GM21360 (cell line): Measurements from ENCODE around the gene SLC9A4.

Source experiments
- ATAC-seq: cut with Tn5 transposase; IDR thresholded peaks from one replicate; pipeline ENCODE4 v1.9.1; 2021; ENCODE audit warnings: mild to moderate bottlenecking, moderate library complexity; ENCODE audit not compliant: unreplicated experiment

The SLC9A4 gene, protein sequence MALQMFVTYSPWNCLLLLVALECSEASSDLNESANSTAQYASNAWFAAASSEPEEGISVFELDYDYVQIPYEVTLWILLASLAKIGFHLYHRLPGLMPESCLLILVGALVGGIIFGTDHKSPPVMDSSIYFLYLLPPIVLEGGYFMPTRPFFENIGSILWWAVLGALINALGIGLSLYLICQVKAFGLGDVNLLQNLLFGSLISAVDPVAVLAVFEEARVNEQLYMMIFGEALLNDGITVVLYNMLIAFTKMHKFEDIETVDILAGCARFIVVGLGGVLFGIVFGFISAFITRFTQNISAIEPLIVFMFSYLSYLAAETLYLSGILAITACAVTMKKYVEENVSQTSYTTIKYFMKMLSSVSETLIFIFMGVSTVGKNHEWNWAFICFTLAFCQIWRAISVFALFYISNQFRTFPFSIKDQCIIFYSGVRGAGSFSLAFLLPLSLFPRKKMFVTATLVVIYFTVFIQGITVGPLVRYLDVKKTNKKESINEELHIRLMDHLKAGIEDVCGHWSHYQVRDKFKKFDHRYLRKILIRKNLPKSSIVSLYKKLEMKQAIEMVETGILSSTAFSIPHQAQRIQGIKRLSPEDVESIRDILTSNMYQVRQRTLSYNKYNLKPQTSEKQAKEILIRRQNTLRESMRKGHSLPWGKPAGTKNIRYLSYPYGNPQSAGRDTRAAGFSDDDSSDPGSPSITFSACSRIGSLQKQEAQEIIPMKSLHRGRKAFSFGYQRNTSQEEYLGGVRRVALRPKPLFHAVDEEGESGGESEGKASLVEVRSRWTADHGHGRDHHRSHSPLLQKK

DNA sequence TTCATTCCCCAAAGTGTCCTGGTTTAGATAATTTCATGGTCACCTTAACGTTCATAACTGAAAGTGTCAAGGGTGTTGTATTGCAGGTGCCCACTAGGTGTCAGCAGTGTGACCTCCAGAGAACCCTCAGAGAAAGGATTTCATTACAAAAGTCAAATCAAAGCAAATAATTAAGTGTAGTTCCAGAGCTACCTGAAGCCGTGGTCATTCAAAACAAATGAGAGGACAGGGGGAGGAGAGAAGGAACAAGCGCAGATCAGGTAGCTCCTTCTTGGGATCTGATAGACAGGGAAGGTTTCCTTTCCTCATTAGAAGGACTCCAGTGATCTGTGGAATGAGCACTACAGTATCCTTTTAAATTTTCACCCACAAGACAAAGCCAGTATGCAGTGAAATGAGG, at the start of gene SLC9A4:
TSS of gene SLC9A4 (plus strand) at position 207 of the 400 bp plus-strand sequence. CDS start 534 bp downstream, outside the sequence.
- ATAC-seq: no peak

DNA sequence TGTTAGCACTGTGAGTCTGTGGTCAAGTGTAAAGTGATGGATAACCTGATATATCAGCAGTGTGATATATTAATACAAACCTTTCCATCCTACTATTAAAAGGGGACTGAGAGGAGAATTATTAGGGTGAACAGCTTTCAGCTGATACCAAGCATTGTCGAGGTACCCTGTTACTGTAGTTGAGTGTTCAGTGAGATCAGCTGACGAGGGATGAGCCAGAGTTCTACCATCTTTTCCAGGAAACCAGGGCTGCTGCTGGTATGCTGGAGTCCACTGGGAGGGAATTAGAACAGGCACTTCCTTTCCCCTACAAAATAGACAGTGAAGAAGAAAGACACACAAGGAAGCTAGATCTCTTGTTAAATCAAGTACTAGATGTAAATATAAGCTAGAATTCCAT, 49.7 kb upstream of the SLC9A4 start:
- no peak for ATAC-seq

DNA sequence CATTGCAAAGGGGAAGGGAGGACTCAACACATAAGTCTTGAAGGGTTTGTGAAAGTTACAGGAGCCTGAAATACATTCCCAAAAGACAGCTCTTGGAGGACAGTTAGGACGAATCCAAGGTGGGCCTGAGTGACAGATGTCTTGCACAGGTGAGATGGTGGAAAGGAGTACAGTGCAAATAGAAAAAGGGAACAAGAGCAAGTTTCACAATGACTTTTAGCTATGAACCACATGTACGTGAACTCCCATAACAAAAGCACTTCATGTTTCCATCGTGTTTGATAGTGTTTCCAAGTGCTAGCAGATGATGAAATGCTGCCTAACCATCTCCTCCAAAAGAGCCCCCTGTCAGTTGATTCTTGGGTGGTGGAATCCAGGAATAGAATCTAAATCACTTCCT, 48.3 kb upstream of the SLC9A4 start:
- peak; percentile 95 for ATAC-seq

DNA sequence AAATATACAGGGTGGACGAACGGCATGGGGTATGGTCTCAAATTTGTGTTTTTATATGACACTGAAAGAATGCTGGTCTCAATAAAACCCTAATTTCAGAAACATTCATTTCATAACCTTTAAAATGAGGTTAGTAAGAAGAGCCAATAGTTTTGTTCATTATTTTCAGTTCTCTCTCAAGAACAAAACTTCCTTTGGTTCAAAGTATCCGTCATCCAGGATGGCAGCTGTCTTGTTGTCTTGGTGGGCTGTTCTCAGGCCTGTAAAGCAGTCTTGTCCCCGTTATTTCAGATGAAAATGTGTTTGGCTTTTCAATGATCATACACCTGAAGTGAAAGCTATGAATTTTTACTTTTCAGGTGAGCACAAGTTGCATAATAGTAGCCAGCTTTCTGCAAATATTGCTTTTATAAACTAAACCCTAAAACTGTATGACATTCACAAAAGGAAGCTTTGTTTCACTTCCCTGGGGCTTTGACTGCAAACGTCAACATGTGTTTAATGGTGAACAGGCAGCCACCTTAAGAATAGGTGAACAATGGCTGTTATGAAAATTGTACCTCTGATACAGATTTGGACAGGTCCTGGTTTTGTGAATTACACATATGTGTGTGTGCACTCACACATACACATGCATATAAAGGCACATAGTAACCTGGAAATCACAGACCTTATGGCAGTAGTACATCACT, 47.4 kb upstream of the SLC9A4 start:
- ATAC-seq: no peak

DNA sequence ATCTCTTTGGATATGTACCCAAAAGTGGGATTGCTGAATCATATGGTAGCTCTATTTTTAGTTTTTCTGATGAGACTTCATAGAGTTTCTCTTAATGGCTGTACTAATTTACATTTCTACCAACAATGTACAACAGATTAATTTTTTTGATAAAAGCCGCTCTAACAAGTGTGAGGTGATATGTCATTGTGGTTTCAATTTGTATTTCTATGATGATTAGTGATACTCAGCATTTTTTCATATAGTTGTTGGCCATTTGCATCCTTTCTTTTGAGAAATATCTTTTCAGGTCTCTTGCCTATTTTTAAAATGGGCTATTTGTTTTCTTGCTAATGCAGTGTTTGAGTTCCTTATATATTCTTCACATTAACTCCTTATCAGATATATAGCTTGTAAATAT, 45.8 kb upstream of the SLC9A4 start:
- no peak for ATAC-seq

DNA sequence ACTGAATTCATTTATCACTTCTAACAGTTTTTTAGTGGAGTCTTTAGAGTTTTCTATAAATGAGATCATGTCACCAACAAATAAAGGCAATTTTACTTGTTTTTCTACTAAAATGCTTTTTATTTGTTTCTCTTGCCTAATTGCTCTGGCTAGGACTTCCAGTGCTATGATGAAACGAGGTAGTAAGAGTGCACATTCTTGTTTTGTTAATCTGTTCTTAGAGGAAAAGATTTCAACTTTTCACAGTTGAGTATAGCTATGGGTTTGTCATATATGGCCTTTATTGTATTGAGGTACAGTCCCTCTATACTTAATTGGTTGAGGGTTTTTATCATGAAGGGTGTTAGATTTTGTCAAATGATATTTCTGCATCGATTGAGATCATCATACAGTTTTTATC, 44.5 kb upstream of the SLC9A4 start:
- no peak for ATAC-seq

DNA sequence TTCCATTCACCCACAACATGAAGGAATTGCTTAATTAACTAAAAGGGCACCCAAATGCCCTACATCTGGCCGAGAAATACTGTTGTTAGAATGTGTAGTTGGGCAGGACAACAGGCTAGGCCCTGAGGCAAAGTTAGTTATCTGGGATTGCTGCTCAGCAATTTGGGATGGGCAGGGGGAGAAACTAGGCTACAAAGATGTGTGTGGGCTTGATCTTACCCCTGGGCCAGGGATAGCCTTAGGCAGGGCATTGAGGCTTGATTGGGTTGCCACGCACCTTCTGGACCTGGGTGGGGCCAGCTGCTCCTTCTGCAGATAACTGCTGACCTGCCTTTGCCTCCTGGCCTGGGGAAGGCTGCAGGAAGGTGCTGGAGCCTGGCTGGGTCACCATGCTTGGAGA, 40.6 kb upstream of the SLC9A4 start:
- no peak for ATAC-seq

DNA sequence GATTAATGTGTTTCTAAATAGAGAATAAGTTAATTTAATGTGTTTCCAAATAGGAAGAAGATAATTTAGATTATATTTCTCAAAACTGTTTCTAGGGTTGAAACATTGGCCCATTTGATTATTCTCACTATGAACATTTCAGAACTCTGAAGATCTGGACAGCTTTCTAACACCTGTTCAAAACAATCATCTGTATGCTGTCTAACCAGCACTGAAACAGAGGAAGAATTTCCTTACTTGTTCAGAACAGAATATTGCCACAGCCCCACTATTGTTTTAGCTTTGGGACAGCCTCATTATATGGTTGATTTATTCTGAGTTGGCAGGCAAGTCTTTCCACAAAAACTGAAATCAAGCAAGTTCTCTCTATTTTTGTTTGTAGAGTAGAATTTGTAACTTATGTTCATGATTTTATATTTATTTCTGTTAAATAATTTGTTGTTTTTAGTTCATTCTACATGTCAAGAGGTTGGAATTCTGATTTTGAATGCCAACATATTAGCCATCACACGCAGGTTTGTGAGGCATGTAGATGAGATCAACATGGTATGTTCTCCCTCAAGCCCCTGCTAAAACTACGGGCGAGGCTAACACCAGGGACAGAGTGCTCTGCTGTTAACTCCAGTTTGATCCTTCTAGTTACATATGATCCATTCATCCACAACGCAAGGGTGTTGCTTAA, 38.9 kb upstream of the SLC9A4 start:
- no peak for ATAC-seq

DNA sequence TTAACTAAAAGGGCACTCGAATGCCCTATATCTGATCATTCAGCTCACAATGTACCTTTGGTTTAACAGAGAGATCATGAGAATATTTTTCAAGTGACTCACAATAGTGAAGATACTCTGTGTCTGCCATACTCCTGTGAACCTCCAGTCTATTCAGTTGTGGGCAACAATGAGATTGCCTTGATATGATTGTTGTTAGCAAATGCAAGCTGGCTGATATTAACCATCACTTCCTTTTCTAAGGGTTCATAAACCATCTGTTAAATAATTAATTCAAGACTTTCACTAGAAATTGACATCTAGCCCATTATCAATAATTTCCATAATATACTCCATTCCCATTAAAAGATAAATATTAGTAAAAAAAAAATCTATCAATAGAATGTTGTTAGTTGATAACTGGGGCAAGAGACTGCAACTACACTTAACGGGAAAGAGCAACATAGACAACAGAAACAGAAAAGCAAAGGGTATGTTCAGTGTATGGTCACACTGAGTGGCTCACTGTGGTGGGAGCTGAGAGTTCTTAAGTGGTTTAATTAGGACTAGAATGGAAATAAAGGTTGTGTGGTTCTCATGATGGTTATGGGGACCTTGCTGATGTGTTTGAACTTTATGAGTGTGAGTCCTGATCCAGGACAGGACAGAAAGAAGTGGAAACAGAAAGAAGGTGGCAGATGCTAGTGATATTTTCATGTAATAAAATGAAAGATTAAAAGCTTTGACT, 38.2 kb upstream of the SLC9A4 start:
- ATAC-seq: peak; percentile 41

DNA sequence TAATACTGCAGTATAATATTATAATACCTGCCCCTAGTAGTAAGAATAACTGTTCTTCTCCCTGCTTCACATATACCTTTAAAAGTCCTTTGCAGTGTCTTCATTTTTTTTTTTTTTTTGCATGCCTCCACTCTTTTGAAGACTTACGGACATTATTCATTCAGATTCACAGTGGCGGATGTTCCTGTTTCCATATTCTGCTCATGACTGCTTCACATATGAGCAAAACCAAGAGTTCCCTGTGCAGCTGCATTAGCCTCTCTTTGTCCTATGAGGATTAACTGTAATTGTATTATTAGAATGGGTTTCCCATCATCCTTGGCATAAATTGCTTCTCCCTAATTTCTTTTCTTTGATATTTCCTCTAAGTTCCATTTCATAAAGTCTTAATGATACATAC, 37.3 kb upstream of the SLC9A4 start:
- ATAC-seq: no peak

DNA sequence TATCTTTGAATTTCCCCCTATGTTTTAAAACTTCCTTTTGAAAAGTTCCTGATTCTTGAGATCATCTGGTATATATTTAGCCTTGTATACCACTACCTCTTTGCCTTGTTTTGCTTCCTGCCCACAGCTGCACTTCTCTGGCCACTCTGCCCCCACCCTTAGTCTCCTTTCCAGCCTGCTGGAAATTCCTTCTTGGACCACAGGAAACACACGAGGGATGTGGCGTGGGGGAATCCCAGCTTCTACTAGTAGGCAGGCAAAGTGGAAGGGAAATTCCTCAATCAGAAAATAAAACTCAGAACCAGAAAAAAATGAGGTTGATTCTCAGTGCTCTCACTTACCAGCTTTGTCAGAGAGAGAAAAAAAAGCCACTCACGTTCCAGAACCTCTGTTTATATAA, 36.7 kb upstream of the SLC9A4 start:
- ATAC-seq: no peak

DNA sequence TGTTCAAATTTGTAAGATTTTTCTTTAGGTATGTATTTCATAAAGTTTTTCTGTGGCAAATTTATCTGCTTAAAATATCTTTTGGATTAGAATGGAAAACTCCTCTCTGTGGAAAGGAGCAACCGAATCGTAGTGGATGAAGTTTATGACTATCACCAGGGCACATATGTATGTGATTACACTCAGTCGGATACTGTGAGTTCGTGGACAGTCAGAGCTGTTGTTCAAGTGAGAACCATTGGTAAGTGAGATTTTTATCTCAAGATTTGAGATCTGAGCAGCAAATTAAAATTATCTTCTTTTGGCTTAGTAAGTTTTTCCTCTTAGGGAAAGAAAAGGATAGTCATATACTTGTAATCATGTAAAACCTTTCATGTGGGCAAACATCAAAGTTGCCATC, 35.9 kb upstream of the SLC9A4 start:
- no peak for ATAC-seq

DNA sequence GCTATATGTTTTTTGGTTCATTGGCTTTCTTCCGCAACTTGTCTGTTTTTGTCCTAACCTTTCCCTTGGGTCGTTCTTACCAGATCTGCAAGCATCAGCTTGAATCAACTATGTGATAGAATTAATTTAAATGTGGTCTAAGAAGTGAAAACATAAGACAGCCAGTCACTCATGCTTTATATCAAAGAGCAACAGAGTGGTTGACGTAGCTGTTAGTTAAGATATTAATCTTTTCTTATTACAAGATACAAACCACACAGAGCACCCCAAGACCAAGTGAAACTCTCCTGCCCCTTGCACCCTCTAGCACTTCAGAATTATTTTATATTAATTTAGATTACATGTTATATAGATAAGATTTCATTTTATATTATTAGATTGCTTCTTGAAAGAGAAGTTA, 34.9 kb upstream of the SLC9A4 start:
- no peak for ATAC-seq

DNA sequence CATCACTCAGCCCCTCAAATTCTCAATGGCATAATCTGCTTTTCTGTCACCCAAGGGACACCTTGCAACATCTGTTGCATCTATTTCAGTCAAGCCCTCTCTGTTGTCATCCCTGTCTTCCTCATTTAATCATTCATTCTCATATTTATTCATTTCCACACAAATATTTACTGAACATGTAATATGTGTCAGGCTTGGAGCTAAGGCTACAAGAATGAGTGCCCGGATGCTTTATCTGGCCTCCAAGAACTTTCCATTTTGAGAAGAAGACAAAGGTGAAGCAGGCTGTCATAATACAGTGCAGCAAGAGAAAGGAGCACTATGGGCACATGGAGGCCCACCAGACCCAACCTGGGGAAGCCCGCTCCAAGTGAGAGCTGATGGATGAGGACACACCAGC, 34.4 kb upstream of the SLC9A4 start:
- no peak for ATAC-seq

DNA sequence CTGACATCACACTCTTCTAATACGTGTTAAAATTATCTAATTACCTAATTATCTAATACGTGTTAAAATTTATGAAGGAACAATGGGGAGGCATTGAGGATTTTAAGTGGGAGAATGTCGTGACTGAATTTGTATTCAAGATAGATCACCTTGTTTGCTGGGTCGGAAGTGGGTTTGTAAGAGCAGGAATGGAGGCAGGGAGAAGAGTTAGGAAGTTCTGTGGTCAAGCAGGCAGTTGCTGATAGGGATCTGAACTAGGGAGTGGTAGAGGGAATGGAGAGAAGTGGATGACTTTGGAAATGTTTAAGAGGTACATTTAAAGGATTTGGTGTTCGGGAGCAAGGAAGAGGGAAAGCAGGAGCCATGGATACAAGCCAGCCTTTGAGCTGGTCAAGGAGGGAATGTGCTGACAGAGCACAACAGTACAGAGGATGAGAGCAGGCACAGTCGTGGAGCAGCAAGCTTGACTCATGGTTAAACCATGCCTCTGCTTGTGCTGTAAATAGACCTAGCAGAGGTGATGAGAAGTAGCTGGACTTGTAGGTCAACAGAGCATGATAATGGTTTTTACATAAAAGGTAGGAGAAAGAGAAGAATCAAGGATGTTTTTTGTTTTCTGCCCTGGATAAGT, 33.8 kb upstream of the SLC9A4 start:
- no peak for ATAC-seq

DNA sequence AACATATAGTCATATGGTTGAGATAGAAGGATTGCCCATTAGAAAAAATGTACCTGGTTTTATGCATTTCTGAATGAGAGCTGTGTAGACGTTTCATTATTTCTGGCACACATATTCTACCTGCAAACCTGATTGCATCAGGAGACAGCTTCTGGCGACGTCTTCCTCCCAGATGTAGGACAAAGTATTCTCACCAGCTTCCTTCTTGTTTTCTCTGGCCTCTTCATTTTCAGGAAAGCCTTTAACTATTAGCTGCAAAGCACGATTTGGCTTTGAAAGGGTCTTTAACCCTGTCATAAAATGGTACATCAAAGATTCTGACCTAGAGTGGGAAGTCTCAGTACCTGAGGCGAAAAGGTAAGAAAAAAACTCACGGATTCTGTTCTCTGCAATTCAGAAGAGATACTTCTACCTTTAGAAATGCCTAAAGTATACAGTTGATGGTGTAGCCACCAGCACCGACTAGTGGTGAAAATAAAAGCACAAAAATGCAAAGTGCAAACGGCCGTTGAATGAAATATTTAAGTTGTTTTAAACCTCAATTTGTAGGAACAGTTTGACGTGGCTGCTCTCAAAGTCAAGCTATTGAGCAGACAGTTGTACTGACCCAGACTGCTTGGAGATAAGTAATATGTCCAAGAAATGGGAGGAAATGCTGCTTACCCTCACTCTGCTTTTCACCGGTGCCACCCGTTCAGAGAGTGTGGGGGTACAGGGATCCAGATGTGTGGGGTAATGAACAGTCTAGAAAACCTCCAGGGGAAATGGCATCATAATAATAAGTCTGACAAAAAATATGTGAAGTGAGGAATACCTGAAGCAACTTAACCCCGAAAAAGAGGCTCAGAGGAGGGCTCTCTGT, 29.8 kb upstream of the SLC9A4 start:
- ATAC-seq: peak; percentile 57

DNA sequence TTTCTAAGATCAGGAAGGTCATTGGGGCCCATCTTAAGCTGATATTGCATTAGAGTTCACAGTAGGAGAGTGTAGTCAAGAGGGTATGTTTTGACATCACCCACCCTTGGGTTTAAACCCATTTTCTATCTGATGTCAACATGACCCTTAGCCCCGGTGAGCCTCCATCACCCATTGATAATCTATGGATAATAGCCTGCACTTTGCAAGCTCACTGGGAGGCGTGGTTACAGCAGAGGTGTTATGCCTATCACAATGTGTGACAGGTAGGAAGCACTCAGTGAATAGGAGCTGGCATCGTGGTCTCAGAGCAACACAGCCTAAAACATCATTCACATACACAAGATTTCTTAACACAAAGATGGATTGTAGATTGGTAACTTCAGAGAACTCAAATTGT, 28.8 kb upstream of the SLC9A4 start:
- ATAC-seq: no peak

DNA sequence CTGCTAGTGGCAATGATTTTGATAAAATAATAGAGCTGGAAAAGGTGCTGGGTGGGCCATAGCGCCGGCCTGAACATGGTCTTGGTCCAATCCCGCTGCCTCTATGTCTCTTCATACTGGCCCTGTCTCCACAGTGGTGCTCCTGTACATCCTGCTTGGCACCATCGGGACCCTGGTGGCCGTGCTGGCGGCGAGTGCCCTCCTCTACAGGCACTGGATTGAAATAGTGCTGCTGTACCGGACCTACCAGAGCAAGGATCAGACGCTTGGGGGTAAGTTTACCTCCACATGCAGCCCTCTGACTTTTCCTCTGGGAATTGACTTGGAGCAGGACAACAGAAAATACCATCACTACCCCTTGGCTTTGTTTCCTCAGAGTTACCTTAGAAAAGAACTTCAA, 26.1 kb upstream of the SLC9A4 start:
- ATAC-seq: no peak

DNA sequence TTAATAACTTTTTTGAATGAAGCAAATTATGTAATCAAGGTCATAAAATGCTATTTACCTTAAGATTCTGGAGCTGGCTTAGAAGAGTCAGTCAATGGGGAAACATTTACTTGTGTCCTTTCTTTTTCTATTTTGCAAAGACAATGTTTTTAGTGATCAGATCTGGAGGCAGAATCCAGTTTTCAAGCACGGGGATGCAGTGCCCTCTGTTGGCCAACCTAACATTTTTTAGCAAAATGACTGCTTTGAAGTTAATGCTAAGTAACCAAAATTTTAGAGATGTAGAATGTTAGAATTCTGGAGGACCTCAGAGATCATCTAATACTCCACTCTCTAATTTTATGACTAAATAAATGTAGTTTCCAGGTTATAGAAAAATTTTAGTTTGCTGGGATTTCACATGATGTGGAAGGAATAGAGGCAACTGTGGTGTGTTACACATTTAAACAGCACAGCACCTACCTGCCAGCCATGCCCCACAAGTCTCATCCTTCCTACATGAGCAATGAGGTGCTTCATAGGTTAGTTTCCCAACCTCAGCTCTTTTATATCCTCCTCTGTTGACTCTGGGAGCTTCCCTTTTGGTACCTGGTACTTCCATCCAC, 23.6 kb upstream of the SLC9A4 start:
- no peak for ATAC-seq
